Activated B cell treated with CpG ODN at 0.5 μM for 24 hours (primary cell): ENCODE data around the gene KRTAP5-3. TPM values are rescaled to one million over a fixed set of nuclear protein-coding genes. Genes with fewer than 3 reads are reported as not detected.
"Not testable (repeated sequence)": the region's sequence is repeated elsewhere in the genome, so short reads cannot be mapped to it uniquely, and the experiment has no call there.

ENCODE experiments used
- ATAC-seq: fragments of 200-7000 bp; cut with Tn5 transposase; one replicate; pipeline ENCODE4 v1.10.0; 2021; ENCODE audit warnings: low read depth, mild to moderate bottlenecking, moderate library complexity
- CTCF ChIA-PET: fragments of 350-600 bp; sonication (Branson Sonifier 250); formaldehyde crosslinking; loops from one replicate; lab custom pipeline; 2021; ENCODE audit warnings: antibody characterized with exemption; lab: Charles Lee
- POLR2A ChIA-PET: fragments of 350-600 bp; sonication (Branson Sonifier 250); formaldehyde crosslinking; loops from one replicate; lab custom pipeline; 2021; ENCODE audit warnings: antibody characterized with exemption; lab: Charles Lee
- DNase-seq: peaks from one replicate; pipeline ENCODE4 v3.0.0; 2022
- H3K27ac Mint-ChIP-seq: one replicate; pipeline ENCODE4 v1.8.0; 2020; ENCODE audit warnings: mixed read lengths
- H3K27me3 Mint-ChIP-seq: one replicate; pipeline ENCODE4 v1.8.0; 2021; ENCODE audit warnings: mixed read lengths
- H3K36me3 Mint-ChIP-seq: one replicate; pipeline ENCODE4 v1.8.0; 2021; ENCODE audit warnings: low read depth, mixed read lengths
- H3K4me1 Mint-ChIP-seq: one replicate; pipeline ENCODE4 v1.8.0; 2021; ENCODE audit warnings: mixed read lengths
- H3K4me3 Mint-ChIP-seq: one replicate; pipeline ENCODE4 v1.8.0; 2020; ENCODE audit warnings: mild to moderate bottlenecking, mixed read lengths
- H3K9me3 Mint-ChIP-seq: one replicate; pipeline ENCODE4 v1.8.0; 2020; ENCODE audit warnings: mixed read lengths
- intact Hi-C: fragments of 100-400 bp; cut with micrococcal nuclease; formaldehyde crosslinking; loops from one replicate; pipeline ENCODE4 v1.15.1; 2024
- total RNA-seq: library from RNA; stranded (reverse); gene quantifications from 2 replicates; pipeline ENCODE4 v1.2.3, GENCODE V29; 2022
- TF ChIP-seq, protein P1 (sequence below): fragments of 200-600 bp; IDR thresholded peaks from one replicate; pipeline ENCODE4 v1.8.0; 2022; ENCODE audit warnings: antibody characterized with exemption, mild to moderate bottlenecking

The KRTAP5-3 gene
- total RNA-seq, 1 donor from 2014 or later, result not detected

- TF ChIP-seq, protein P1, sequence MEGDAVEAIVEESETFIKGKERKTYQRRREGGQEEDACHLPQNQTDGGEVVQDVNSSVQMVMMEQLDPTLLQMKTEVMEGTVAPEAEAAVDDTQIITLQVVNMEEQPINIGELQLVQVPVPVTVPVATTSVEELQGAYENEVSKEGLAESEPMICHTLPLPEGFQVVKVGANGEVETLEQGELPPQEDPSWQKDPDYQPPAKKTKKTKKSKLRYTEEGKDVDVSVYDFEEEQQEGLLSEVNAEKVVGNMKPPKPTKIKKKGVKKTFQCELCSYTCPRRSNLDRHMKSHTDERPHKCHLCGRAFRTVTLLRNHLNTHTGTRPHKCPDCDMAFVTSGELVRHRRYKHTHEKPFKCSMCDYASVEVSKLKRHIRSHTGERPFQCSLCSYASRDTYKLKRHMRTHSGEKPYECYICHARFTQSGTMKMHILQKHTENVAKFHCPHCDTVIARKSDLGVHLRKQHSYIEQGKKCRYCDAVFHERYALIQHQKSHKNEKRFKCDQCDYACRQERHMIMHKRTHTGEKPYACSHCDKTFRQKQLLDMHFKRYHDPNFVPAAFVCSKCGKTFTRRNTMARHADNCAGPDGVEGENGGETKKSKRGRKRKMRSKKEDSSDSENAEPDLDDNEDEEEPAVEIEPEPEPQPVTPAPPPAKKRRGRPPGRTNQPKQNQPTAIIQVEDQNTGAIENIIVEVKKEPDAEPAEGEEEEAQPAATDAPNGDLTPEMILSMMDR, result no peak
- Mint-ChIP-seq H3K27me3 (peaks cover 13% of the 10 kb centered on the region), H3K9me3 (no peaks in the 10 kb centered on the region), H3K4me3 (no peak overlapping the region), H3K4me1 (no peaks in the 10 kb centered on the region), H3K36me3 (no peaks in the 10 kb centered on the region), H3K27ac (no peak overlapping the region)
- ATAC-seq (no peak), DNase-seq (no peak)
- CTCF ChIA-PET, result interaction anchor here (1.4 kb wide), 1 partner anchor 9 kb away, joined by 4 read pairs; no protein-coding TSS in a partner anchor
- POLR2A ChIA-PET, result no interaction called here
- intact Hi-C loops, result no loop called here
Measured at GRCh38 chr11:1648653-1649420, 40.6 kb upstream of the KRTAP5-3 start.

- intact Hi-C loops, result no loop called here
- CTCF ChIA-PET, result no interaction called here
- Mint-ChIP-seq H3K27me3 (peaks cover 13% of the 10 kb centered on the region), H3K27ac (no peak overlapping the region), H3K36me3 (no peaks in the 10 kb centered on the region), H3K4me1 (no peaks in the 10 kb centered on the region), H3K4me3 (no peak overlapping the region), H3K9me3 (no peaks in the 10 kb centered on the region)
- no peak for DNase-seq
- TF ChIP-seq, protein P1, result no peak
- POLR2A ChIA-PET, result no interaction called here
- ATAC-seq, result no peak
Measured at GRCh38 chr11:1647901-1648652, 39.8 kb upstream of the KRTAP5-3 start.

GRCh38 chr11:1646540-1646939, 38.3 kb upstream of the KRTAP5-3 start:
- POLR2A ChIA-PET, ATAC-seq, H3K9me3 Mint-ChIP-seq, H3K36me3 Mint-ChIP-seq, H3K4me1 Mint-ChIP-seq, DNase-seq, H3K4me3 Mint-ChIP-seq, H3K27ac Mint-ChIP-seq, H3K27me3 Mint-ChIP-seq, CTCF ChIA-PET, intact Hi-C loops: not testable (repeated sequence)

DNA sequence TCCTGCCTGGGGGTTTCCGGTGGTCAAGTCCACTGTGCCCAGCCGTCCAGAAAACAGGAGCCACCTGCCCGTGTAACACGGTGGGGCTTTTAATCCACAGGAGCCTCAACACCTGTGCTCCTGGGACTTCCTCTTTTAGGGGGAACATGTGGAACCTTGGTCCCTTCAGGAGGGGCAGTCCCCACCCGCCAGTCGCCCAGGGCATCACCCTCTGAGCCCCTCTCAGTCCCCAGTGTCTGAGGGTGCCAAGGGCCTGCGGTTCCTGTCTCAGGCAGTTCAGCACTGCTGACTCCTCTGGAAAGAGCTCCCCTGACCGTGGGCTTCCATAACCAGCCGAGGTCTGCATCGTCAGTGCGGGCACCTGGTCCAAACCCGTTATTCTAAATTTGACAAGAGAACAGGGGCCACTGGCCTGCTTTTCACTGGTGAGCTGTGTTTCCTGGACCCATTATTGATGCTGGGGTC, 37.1 kb upstream of the KRTAP5-3 start:
- intact Hi-C loops, result no loop called here
- no peak overlapping the region for H3K27ac Mint-ChIP-seq
- H3K4me3 Mint-ChIP-seq, result no peak overlapping the region
- H3K27me3 Mint-ChIP-seq, result peaks cover 13% of the 10 kb centered on the region
- no peaks in the 10 kb centered on the region for H3K9me3 Mint-ChIP-seq
- no peaks in the 10 kb centered on the region for H3K36me3 Mint-ChIP-seq
- ChIA-PET POLR2A (no interaction called here), CTCF (interaction anchor here (1.0 kb wide), 1 partner anchor 356 kb away, joined by 6 read pairs; no protein-coding TSS in a partner anchor)
- TF ChIP-seq, protein P1, result no peak
- ATAC-seq (no peak), DNase-seq (no peak)
- no peaks in the 10 kb centered on the region for H3K4me1 Mint-ChIP-seq

GRCh38 chr11:1644601-1645356, 36.5 kb upstream of the KRTAP5-3 start:
- Mint-ChIP-seq H3K27me3 (peaks cover 18% of the 10 kb centered on the region), H3K27ac (no peak overlapping the region), H3K36me3 (no peaks in the 10 kb centered on the region), H3K4me1 (peaks cover 2% of the 10 kb centered on the region), H3K4me3 (no peak overlapping the region), H3K9me3 (no peaks in the 10 kb centered on the region)
- ATAC-seq, result no peak
- CTCF ChIA-PET, result interaction anchor here (1.0 kb wide), 1 partner anchor 356 kb away, joined by 6 read pairs; no protein-coding TSS in a partner anchor
- intact Hi-C loops, result no loop called here
- TF ChIP-seq, protein P1, result no peak
- POLR2A ChIA-PET, result no interaction called here
- no peak for DNase-seq
